DMS53 treated with DMSO at 0.1 percent for 48 hours (cell line): ENCODE data around the gene LCE3E.
A peak's percentile ranks its signal among the peaks of the same experiment; 100 is the strongest.
"Not testable (repeated sequence)": the region's sequence is repeated elsewhere in the genome, so short reads cannot be mapped to it uniquely, and the experiment has no call there.

Source experiments
- DNase-seq: peaks from one replicate; lab custom pipeline; 2025; ENCODE audit not compliant: unreplicated experiment; lab: John Stamatoyannopoulos, UW

Gene LCE3E, protein sequence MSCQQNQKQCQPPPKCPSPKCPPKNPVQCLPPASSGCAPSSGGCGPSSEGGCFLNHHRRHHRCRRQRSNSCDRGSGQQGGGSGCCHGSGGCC

DNA sequence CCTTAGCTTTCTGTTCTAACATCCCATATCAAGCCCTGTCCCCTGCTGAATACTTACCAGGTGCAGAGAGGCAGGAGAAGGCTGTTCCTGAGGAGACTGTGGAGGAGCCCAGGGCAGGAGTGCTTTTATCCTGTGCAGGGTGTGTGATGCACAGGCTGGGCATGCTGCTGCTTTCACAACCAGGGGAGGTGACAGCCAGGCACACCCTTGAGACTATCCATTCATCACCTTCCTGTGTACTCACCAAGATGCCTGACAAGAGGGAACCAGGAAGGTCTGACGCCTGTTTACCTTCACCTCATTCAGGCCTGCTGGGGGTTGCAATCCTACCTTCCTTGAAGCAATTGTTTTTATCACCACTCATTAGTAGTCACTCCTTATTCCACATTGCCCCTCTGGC is at the start of gene LCE3E:
Gene LCE3E, minus strand, starts transcription at position 100 of the 400 bp plus-strand sequence. CDS start 572 bp downstream, outside the sequence.
- no peak for DNase-seq

DNA sequence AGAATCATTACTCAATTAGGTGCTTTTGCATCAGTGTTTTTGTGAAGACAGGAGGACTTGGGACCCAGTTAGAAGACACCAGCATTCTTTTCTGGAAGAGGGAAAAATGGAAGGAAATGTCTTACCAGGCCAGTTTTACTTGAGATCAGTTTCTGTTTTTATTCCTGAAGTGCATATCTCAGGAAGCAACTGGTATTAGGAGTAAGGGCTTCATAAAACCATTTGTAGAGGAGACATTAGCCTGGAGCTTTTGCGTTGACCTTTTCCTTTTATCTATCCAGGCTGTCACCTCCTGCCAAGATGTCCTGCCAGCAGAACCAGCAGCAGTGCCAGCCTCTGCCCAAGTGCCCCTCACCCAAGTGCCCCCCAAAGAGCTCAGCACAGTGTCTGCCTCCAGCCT is 46.9 kb upstream of the LCE3E start, which contains the start of gene LCE3B:
Gene LCE3B, plus strand, starts transcription at position 301 of the 400 bp plus-strand sequence. Its CDS starts 0 bp downstream, at position 301.
- DNase-seq: no peak

DNA sequence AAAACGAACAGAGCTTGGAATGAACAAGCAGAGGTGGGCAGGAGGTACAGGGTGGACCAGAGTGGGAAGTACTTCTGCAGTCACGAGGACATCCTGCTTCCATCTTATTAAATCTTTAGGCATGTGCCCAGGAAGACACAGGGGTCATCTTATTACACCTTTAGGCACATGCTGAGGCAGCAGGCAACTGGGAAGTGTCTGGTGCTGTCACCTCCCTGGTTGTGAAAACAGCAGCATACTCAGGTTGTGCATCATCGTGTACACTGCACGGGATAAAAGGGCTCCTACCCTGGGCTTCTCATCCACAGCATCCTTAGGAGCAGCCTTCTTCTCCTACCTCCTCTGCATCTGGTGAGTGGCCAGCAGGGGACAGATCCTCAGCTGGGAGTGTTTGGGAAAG is 33.4 kb upstream of the LCE3E start, which contains the start of gene LCE3C:
Gene LCE3C, plus strand, starts transcription at position 301 of the 400 bp plus-strand sequence. CDS start 498 bp downstream, outside the sequence.
- no peak for DNase-seq

DNA sequence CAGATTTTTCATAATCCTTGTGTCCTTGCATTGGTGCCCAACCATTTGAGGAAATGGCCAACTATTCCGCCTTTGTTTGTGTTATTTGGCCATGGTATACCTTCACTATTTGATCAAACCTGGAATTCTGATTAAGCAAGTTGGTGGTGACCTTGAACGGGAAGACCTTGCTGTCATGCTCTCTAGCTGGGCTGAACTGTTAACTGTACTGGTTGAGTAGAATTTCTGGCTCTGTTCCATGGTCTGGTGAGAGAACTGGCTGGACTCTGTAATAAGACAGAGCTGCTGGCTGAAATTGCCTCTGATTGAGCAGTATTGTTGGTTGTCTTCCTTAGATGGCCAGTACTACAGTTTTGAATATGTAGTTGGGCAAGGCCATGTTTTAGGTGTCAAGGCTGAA is 30.4 kb upstream of the LCE3E start:
- no peak for DNase-seq

DNA sequence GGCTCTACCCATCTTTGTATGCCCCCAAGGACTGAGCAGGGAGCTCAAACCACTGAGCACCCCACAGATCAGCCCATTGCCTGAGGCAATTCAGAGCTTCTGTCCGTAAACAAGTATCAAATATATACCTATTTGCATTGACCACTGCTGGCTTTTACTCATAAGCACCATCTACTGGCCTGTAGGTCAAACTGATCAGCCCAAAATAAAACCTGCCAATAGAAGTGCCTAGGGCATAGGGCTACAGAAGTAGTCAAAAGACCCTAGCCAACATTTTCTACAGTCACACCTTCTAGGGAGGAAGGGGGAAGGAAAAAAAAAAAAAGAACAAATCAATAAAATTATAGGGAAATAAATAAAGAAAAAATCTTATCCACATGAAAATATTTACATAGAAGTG is 19.0 kb upstream of the LCE3E start:
- DNase-seq: no peak

DNA sequence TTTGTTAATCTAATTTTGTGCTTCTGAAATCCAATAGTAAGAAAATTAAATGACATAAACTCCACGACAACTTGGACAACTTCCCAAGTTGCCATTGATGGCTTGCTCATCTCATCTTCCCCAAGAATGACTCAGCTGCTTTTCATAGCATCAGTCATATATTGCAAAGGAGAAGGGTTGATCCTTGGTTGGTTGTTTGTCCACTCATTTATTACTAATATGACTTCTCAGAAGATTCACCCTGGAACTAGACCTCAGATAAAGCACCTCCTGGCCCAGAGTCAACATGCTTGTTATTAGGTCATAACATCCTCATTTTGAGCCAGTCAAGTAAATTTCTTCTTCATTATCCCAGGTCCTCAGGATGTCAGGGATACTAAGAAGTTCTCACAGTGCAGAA is 16.1 kb upstream of the LCE3E start:
- DNase-seq: no peak

DNA sequence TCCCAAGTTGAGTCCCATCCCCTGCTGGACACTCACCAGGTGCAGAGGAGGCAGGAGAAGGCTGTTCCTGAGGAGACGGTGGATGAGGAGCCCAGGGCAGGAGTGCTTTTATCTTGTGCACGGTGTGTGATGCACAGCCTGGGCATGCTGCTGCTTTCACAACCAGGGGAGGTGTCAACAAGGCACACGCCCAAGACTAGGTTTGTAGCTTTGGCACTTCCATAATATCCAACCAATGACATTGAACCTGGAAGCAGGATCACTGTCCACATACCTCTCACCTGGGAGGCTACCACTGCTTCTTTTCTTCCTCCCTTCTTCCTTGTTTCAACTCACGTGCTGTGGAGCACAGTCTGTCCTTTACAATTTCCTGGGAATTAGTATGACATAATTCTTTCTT is 13.9 kb upstream of the LCE3E start, which contains the start of gene LCE3D:
Gene LCE3D, minus strand, starts transcription at position 84 of the 400 bp plus-strand sequence. CDS start 580 bp downstream, outside the sequence.
- no peak for DNase-seq

DNA sequence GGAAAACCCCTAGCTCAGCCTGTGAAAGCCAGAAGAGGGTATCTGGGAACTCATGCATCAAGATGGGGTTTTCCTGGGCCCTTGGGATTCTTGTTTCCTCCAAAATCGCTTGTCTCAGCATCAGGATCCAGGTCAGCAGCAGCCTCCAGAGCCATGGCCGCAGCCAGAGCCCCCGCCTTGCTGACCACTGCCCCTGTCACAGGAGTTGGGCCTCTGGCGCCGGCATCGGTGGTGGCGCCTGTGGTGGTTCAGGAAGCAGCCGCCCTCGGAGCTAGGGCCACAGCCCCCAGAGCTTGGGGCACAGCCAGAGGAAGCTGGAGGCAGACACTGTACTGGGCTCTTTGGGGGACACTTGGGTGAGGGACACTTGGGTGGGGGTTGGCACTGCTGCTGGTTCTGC is 12.9 kb upstream of the LCE3E start:
- DNase-seq: not testable (repeated sequence)

DNA sequence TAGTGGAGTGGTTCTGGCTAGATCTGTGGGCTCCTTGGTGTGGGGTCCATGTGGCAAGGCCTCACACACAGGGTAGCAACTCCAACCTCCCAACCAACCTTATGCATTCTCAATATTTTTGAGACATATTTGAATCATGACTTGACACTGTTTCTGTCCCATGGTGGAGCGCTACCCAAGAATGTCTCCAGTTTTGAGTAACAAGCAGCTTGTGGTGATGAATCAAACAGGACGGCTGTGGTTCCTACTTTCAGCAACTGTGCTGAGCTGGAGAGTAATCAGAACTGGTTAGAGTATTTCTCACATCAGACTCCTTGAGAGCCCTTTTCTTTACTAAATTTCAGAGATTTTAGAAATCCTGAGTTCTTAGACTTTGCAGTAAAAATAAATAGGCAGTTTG is 10.6 kb upstream of the LCE3E start:
- DNase-seq: no peak

DNA sequence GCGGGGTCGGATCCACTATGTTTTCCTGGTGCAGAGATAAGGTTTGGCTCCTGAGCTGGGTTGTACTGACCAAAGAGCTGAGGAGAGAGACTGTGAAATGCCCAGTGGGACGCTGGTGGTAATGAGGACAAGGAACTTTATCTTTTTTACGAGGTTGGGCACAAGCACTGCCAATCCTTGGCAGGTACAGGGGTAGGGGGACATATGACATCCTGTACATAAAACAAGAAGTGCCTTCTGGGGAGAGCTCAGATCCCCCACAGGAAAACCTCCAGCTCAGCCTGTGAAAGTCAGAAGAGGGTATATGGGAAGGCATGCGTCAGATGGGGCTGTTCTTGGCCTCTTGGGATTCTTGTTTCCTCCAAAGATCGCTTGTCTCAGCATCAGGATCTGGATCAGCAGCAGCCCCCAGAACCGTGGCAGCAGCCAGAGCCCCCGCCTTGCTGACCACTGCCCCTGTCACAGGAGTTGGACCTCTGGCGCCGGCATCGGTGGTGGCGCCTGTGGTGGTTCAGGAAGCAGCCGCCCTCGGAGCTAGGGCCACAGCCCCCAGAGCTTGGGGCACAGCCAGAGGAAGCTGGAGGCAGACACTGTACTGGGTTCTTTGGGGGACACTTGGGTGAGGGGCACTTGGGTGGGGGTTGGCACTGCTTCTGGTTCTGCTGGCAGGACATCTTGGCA is 905 bp downstream of the LCE3E start:
- DNase-seq: no peak

DNA sequence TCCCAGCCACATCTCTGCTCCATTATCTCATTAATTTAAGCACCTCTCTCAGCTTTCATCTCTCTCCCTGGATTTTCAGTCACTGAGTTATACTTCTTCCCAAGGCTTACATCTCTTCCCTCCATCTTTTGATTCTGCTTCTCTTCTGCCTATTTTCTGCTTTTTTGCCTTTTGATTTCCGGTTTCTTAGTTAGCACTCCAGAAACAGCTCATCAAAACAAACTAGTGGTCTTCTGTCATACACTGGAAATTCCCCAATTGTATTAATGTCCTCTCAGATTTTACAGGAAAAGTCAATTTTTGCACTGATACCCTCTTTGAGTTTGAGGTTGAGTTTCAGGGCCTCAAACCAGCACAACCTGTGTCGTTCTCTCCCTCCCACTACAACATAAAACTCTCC is 1.5 kb downstream of the LCE3E start:
- DNase-seq: no peak

DNA sequence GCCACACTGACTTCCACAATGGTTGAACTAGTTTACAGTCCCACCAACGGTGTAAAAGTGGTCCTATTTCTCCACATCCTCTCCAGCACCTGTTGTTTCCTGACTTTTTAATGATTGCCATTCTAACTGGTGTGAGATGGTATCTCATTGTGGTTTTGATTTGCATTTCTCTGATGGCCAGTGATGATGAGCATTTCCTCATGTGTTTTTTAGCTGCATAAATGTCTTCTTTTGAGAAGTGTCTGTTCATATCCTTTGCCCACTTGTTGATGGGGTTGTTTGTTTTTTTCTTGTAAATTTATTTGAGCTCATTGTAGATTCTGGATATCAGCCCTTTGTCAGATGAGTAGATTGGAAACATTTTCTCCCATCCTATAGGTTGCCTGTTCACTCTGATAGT is 18.2 kb downstream of the LCE3E start:
- DNase-seq: not testable (repeated sequence)

DNA sequence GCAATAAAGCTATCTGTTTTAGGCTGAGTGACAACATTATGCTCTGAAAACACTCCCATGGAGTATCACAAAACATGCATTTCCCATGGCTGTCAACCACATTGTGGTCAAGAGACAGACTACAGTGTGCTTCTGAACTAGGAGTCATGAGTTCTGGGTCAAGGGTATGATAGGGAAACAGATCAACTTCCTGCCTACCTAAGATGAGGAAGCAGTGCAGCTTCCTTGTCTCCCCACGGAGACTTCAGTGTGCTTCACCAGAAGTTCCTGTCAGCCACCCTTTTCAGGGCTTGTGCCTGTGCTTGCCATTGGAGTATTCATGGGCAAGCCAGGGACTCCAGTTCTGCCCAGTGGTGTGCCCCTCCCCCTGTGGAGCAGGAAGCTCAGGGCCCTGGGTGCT is 19.9 kb downstream of the LCE3E start:
- no peak for DNase-seq

DNA sequence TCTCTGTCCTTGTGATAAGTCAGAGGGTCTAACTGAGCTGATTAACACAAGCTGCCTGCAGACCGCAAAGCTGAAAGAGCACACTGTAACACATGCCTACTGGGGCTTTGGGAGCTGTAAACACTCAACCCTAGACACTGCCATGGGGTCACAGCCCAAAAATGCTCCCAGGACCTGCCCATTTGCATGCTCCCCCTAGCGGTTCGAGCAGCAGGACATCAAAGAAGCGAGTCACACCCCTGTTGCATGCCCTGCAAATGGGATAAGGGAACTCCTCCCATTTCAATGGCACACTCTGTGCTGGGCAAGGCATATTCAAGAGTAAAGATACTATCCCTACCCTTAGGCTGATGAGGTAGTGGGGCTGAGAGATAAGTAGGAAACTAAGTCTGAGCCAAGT is 22.8 kb downstream of the LCE3E start:
- DNase-seq: no peak

DNA sequence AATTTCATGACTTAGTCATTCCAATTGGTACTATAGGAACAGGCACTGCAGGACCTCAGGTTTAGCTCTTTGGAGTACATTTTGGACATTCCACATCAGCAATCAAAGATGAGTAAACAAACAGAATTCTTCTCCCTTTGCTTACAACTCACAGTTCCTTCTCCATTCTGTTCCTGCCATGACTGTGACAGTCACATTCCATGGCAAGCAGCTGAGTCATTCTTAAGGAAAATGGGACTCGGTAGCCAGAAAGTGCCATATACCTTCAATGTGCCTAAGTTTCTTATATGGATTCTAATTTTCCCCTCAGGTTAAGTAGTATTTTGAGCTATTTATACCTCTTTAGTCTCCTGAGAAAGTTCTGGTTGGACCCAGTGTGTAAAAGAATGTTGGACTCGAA is 26.7 kb downstream of the LCE3E start:
- no peak for DNase-seq

DNA sequence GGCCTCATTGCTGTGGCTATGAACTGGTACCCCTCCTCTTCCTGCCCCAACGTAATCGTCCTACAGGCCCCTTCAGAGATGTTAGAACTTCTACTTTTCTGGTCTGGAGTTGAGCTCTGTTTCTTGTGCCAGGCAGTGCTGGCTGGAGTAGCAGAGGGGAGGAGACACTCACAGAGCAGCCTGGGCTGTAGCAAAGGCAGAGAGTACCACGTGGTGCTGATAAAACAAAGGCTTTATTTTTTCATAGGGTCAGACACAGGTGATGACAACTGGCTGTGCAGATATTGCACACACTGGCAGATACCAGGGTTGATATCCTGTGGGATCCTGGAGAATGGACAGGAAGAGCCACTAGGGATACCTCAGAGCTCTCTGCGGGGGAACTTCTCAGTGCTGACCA is 29.1 kb downstream of the LCE3E start:
- DNase-seq: no peak

DNA sequence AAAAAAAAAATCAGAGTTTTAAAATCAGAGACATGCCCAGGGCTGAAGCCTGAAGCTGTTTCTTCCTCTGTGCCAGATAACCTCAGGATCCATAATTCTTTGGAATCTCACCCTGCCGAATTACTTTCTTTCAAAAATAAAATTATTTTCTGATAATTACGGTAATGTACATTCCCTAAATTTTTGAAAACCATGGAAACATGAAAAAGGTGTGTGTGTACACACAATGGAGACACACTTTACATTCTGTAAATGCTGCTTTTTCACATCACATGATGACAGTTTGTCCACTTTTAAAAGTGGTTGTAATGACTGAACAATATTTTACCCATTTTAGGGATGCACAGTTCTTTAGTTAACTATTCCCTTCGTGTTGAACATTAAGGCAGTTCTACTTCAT is 30.8 kb downstream of the LCE3E start:
- no peak for DNase-seq

DNA sequence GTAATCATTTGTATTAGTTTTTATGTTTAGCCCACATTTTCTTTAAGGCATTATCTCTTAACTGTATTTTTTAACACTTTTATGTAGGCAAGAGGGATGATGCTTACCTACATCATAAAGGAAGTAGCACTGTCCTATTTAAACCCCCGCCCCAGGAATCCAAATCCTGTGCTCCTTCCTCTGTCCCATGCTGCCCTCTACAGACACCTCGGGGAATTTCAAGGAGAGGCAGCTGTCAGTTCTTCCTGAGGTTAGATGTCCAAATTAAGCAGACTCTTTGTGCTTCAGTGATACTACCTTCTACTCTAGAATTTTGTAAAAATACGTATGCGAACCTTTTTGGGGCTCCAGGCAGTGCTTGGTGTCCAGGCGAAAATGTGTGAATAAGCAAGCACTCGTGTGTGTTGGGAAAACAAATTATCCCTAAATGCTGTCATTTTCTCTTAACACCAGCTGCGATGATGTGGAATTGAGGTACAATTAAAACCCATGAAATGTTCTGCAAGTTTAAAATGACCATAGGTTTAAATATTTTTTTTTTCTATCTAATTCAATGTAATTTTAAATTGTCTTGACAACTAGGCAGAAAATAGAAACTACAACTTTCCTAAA is 33.1 kb downstream of the LCE3E start:
- DNase-seq: peak; percentile 2

DNA sequence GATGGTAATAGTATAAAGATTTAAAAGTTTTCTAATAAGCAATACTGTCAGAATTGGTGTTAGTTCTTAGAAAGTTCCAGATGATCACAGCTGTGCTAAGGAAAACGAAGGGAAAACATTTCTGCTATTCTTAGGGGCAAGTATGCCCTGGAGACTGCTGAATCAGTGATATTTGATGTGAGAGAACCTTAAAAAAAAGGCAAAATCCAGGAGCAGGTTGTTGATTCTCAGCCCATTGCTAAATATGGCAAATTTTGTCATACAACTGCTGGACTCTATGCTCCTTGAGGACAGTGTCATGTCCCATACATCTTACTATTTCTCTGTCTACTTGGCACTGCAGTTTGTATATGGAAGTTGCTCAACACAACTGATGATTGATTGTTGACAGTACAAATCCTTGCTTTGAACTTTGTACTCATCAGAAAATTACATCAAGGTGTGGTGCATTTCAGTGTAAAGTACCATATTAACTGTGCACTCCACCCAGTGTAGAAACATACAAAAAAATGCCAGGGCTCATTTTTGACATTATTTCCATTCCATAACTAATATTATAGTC is 41.4 kb downstream of the LCE3E start:
- no peak for DNase-seq

DNA sequence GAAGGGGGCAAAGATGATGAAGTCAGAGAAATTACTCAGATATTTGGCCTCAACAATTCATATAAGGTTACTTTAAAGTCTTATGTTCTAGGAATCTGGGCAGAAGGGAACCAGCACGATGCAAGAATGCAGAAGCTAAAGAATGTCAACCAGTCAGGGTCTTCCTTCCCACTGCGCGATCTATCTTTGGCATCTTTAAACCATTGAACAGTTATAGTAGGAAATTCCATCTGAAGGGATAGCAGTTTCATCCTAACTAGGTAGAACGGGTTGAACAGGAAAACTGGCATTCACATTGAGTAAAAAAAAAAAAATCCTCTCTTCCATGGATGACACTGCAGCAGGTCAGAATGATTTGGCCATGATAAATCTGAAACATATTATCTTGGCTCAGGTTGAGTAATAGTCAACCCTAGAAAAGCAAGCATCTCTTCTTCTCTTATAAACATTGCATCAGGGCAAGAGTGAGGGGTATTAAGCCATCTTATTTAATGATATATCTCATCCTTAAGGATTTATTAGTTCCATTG is 46.0 kb downstream of the LCE3E start:
- DNase-seq: no peak

DNA sequence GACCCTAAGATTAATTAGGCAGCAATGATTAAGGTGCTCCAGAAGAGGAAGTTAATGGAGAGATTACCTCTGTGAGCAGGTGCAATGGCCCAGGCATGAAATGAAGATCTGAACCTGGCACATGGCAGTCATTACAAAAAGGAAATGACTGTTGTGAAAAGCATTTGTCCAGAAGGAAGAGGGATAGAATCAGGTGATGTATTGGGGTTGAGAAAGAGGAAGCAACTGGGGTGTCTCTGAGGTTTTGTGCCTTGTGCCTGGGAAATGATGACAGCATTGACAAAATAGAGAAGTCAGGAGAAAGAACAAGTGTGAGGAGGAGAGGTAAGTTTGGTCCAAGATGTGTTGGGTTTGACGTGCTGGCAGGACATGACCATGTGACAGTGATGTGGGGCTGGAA is 46.7 kb downstream of the LCE3E start:
- no peak for DNase-seq
